HG03039 (cell line): ENCODE results near the gene ZNF560.
"Not testable (repeated sequence)": the region's sequence is repeated elsewhere in the genome, so short reads cannot be mapped to it uniquely, and the experiment has no call there.

Source experiments
- ATAC-seq: cut with Tn5 transposase; IDR thresholded peaks from one replicate; pipeline ENCODE4 v1.9.1; 2021; ENCODE audit warnings: mild to moderate bottlenecking, moderate library complexity; ENCODE audit not compliant: unreplicated experiment

The ZNF560 gene

DNA sequence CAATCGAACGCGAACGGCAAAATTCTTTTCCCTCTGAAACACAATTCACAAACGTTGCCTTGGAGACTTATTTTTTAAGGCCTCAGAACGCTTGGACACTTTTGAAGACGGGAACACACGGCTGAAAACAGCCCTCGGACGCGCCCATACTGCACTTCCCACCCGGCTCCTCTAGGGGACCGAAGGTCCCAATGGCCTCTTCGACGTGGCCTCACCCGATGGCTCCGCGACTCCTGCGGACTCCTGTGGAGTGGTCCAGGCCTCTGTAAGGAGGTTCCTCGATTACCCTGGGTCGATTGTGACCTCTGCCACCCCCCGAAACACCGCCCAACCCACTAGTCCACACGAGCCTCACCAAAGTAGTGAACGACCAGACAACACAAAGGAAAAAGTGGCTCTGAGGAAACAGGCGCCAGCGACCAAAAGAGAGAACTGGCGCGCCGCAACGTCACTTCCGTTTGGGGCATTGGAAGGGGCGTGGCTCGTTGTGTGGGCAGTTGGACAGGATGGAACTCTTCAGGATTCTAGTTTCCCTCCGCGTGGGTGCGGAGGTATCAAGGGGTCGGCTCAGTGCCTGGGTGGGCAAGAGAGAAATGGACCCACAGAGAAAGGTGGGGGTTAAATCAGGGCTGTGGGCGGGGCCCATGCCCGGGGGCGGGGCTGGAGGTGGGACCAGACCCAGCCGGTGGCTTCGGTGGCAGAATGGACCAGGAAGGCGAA lies at the start of gene ZNF560:
Gene ZNF560 (minus strand): TSS at position 434 of the 720 bp plus-strand sequence. CDS start 23,303 bp downstream, outside the sequence.
- no peak for ATAC-seq

DNA sequence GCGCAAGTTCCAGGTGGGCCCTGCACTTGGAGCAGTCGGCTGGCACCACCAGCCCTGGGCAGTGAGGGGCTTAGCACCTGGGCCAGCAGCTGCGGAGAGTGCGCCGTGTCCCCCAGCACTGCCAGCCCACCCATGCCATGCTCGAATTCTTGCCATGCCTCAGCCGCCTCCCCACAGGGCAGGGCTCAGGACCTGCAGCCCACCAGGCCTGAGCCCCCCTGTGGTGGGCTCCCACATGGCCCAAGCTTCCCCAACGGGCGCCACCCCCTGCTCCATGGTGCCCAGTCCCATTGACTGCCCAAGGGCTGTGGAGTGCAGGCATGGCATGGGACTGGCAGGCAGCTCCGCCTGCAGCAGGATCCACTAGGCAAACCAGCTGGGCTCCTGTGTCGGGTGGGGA lies 49.5 kb upstream of the ZNF560 start:
- no peak for ATAC-seq

DNA sequence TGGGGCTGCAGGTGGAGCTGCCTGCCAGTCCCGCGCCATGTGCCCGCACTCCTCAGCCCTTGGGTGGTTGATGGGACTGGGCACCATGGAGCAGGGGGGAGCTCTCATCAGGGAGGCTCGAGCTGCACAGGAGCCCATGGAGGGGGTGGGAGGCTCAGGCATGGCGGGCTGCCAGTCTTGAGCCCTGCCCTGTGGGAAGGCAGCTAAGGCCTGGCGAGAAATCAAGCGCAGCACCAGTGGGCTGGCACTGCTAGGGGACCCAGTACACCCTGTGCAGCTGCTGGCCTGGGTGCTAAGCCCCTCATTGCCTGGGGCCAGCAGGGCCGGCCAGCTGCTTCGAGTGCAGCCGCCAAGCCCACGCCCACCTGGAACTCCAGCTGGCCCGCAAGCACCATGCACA lies 42.9 kb upstream of the ZNF560 start:
- not testable (repeated sequence) for ATAC-seq

DNA sequence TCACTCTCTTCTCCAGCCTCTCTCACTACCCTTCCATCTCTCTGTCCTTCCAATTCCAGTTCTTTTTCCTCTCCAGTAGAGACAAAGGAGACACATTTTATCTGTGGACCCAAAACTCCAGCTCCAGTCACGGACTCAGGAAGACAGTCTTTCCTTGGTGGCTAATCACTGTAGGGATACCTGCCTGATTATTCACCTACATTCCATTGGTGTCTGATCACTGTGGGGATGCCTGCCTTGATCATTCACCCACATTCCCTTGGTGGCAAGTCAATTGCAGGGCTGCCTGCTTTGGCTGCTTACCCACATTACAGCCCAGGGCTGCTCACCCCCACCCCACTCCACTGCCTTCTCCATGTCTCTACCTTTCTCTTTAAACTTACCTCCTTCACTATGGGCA lies 41.5 kb upstream of the ZNF560 start:
- not testable (repeated sequence) for ATAC-seq

DNA sequence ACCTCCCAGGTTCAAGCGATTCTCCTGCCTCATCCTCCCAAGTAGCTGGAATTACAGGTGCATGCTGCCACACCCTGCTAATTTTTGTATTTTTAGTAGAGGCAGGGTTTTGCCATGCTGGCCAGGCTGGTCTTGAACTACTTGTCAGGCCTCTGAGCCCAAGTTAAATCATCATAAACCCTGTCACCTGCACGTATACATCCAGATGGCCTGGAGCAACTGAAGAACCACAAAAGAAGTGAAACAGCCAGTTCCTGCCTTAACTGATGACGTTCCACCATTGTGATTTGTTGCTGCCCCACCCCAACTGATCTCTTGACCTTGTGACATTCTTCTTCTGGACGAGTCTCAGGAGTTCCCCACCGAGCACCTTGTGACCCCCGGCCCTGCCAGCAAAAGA lies 40.8 kb upstream of the ZNF560 start:
- not testable (repeated sequence) for ATAC-seq

DNA sequence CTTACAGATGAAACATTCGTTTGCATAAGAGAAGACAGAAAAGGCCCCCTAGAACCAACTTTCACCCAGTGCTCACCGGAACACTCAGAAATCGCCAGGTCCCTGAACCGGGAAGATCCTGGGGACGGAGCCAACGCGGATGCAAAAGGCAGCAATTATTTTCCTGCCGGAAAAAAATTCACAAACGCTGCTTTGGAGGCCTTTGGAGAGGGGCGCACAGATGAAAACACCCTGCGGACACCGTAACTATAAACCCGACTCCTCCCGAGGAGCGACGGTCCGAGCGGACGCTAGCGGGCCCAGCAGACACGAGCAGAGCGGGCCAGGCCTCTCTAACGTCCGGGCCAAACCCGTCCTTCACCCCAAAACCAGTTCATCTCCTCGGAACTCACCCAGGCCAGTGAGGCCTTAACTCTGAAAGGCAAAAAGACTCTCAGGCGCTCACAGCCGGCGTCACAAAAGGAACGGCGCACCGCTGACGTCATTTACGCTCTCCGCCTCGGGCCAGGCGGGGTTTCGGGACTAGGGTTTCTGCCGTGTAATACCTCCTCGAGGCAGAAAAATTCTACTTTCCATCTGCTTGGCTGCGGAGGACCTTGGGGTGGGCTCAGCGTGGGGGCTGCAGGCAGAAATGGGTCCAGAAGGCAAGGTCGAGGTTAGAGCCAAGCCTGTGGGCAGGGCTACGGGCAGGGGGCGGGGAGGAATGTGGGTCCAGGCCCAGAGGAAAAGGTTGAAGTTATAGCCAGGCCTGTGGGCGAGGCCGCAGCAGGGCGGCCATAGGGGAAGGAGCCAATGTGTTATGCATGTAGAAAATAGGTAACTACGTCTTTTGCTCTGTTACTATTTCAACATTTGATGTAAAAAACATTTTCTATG lies 40.0 kb upstream of the ZNF560 start, which contains the start of gene ZNF426:
Gene ZNF426 (minus strand): TSS at position 463 of the 876 bp plus-strand sequence. CDS start 2,413 bp downstream, outside the sequence.
- peak; percentile 51 for ATAC-seq

DNA sequence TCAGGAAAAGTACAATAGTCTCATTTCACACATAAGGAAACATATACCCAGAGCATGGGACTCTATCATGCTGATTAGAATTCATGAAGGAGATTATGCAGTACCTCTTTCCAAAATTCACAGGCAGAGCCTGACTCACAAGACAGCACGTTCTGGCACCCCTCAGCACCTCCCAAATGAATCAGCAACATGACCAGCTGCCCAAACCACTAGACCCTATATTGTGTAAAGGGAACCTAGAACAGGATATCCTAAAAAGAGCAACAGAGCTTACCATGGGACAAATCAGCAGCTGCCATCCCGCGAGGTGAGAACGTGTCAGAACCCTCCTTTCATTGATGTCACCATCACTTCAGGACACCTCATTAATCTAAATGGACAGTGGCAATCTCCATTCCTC lies 37.5 kb upstream of the ZNF560 start:
- ATAC-seq = no peak

DNA sequence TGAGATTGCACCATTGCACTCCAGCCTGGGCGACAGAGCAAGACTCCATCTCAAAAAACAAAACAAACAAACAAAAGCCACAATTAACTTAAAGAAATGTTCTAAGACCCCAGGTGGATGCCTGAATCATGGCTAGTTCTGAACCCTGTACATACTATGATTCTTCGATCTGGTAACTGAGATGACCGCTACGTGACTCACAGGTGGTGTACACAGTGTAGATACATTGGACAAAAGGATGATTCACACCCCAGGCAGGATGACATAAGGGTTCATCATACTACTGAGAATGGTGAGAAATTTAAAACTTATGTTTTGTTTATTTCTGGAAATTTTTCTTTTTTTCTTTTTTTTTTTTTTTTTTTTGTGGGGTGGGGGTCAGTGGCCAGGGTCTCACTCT lies 33.5 kb upstream of the ZNF560 start:
- no peak for ATAC-seq

DNA sequence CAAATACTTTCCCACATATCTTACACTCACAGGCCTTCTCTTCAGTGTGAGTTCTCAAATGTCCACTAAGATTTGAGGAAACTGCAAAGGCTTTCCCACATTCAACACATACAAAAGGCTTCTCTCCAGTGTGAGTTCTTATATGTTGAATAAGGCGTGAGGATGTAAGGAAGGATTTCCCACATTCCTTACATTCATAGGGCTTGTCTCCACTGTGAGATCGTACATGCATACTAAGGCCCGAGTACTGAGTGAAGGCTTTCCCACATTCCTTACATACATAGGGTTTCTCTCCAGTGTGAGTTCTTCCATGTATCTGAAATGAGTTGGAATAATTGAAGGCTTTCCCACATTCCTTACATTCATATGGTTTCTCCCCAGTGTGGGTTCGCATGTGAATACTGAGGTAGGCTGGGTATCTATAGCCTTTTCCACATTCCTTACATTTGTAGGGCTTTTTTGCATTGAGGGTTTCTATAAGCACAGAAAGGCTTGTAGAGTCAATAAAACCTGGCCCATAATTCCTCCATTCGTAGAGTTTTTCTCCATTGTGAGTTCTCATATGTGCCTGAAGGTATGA lies 30.4 kb upstream of the ZNF560 start:
- ATAC-seq = no peak

DNA sequence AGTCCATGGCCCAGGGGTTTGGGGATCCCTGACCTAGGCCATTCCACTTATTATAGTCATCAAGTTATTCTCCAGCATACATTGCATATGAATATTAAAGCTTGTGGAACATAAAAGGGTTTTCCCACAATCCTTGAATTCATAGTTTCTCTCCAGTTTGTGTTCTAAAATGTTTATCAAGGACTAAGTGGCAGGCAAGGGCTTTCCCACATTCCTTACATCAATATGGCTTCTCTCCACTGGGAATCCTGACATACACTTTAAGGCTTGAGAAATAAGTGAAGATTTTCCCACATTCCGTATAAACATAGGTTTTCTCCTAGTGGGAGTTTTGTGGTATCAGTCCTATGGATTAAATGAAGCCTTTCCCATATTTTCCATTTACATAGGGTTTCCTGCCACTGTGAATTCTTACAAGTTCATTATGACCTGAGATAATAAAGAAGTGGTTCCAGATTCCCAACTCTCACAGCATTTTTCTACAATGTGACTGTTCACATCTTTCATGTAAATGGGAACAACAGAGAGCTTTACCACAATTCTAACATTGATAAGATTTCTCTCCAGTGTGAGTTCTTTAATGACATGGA lies 25.6 kb upstream of the ZNF560 start:
- ATAC-seq = no peak

DNA sequence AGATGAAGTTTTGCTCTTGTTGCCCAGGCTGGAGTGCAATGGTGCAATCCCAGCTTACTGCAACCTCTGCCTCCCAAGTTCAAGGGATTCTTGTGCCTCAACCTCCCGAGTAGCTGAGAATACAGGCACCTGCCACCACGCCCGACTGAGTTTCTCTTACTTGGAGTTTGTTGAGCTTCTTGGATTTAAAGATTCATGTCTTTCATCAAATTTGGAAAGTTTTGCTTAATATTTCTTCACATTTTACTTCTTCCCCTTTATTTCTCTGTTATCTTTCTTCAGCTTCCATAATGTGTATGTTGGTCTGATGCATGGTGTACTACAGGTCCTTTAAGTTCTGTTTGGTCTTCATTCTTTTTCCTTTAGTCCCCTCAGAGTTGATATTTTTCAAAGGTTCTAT lies 8.9 kb upstream of the ZNF560 start:
- ATAC-seq = no peak

DNA sequence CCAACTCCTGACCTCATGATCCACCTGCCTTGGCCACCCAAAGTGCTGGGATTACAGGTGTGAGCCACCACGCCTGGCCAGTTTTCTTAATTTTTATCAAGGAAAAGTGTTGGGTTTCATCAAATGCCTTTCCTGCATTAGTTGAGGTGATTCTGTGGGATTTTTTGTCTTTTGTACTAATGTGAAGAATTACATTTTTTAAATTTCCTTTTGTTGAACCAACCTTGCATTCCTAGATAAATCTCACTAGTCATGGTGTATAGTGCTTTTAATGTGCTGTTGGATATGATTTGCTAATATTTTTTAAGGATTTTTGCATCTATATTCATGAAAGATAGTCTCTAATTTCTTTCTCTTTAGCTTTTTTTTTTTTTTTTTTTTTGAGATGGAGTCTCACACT lies 2.4 kb upstream of the ZNF560 start:
- no peak for ATAC-seq

DNA sequence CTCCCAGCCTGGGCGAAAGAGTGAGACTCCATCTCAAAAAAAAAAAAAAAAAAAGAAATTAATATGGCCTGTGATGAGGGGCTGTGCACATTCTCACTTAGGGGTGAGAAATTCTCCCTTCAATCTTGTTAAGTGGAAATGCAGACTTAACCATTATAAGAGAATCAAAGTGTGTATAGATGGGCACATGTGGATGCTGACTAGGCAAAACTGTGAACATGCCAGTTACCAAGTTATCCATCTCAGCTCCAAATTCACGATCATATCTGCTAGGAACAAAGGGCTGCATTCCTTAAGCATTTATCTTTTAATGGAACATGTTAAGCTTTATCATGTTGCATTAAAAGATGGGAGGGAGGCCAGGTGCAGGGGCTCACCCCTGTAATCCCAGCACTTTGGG lies 4.3 kb downstream of the ZNF560 start:
- ATAC-seq = no peak

DNA sequence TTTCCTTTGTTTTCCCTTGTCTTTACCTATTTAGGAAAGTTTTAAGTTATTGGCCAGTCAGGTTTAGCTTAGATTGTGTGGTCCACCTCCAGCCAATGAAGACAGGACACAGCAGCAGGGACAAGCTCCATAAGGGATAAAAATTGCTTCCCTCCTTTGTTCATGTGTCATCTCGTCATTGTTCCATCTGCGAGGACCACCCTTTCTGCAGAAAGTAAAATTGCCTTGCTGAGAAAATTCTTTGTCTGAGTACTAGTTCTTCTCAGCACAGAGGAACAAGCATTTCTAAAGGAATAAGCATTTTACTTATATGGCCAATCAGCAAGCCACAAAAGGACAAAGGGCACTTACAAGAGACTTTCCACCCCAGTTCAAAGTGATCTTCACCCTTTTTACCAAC lies 11.4 kb downstream of the ZNF560 start:
- ATAC-seq = no peak

DNA sequence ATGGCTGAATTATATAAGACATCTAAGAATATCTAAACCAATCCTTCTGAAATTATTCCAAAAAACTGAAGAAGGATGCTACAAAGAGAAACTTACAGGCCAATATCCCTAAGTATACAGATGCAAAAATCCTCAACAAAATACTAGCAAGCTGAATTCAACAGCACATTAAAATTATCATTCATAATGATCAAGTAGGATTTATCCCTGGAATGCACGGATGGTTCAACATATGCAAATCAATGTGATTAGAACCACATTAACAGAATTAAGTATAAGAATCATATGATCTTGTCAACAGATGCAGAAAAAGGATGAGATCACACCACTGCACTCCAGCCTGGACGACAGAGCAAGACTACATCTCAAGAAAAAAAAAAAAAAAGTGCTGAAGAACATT lies 13.3 kb downstream of the ZNF560 start:
- ATAC-seq = no peak

DNA sequence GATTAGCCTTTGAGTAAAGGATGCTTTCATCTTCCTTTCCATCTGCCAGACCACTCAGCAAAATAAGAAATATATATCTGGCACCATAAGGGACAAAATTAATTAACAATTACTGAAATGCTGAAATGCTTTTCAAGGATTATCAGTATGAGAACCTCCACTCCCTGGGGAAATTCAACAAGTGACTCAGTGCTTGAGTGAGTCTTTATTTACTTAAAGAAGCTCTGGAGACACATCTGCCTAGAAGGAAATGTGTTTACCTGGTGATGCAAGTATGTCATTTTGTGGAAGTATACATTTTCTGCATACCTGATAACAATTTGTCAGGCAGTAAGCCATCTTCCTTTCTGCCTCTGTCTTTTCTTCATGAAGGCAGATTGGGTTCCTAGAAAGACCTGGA lies 23.4 kb downstream of the ZNF560 start:
- no peak for ATAC-seq

DNA sequence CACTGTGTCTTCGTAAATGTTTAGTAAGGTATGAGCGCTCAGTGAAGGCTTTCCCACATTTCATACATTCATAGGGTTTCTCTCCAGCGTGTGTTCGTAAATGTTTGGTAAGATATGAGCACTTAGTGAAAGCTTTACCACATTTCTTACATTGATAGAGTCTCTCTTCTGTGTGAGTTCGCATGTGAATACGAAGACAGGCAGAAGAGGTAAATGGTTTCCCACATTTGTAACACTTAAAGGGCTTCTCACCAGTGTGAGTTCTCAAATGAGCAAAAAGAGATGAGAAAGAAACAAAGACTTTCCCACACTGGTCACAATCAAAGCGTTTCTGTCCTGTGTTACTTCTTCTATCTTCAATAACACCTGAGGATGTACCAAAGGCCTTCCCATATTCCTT lies 31.3 kb downstream of the ZNF560 start:
- no peak for ATAC-seq

DNA sequence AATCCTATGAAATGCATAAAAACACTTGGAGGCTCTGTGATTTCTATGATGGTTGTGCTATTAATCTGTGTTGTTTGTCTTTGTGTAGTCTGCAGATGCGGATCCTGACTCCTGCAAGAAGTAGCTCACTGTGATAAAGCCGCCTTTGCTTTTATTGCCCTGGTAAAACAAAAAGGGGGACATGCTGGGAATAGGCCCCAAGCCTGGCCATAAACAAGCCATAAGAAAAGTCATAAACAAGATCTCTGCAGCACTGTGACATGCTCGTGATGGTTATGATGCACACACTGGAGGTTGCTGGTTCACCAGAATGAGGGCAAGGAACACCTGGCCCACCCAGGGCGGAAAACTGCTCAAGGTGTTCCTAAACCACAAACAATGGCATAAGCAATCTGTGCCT lies 36.5 kb downstream of the ZNF560 start:
- ATAC-seq = no peak

DNA sequence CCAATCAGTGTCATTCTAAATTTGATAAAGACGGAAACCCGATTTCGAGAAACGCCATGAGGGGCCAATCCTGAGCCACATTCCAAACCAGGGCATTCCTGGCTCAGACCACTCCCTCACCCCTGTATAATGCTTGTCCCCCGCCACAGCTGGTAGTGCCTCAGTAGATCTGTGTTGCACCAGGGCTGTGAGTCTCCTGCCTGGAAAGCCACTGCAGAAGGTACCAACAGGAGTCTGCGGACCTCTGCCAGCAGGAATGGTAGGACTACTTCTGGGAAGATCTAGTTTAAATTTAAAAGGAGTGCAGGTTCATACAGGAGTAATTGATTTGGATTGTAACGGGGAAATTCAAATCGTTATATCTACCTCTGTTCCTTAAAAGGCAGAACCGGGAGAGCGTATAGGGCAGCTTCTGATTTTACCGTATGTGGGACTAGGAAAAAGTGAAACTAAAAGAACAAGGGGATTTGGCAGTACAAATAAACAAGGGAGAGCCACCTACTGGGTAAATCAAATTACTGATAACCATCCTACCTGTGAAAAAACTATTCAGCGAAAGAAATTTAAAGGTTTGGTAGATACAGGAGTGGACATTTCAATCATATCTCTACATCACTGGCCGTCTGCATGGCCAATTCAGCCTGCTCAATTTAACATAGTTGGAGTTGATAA lies 42.3 kb downstream of the ZNF560 start:
- ATAC-seq = no peak

DNA sequence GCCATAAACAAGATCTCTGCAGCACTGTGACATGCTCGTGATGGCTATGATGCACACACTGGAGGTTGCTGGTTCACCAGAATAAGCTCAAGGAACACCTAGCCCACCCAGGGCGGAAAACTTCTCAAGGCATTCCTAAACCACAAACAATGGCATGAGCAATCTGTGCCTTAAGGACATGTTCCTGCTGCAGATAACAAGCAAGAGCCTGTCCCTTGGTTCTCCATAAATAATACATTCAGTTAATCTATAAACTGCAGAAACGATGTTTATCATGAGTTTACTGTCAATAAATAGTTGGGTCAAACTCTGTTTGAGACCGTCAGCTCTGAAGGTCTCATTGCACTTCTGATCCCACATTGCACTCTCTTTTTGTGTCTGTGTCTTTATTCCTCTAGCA lies 44.5 kb downstream of the ZNF560 start:
- ATAC-seq = no peak

DNA sequence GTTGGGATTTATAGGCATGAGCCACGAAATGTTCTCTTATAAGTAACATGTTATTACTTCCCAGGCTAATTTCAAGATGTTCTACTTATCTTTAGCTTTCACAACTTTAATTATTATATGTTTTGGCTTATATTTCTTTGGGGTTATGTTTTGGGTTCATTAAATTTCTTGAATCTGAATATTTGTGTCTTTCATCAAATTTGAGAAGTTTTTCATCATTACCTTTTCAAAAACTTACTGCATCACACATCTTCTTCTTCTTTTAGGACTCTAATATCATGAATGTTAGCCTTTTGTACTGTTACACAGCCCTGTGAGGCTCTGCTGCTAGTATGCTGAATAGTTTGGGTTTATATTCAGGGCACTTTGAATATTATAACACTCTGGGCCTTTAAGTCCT lies 53.4 kb downstream of the ZNF560 start:
- ATAC-seq = no peak
